HepG2 (cell line): Measurements from ENCODE around the gene CNOT8. TPM values are rescaled to one million over a fixed set of nuclear protein-coding genes. Genes with fewer than 3 reads are reported as not detected.

Experiments used
- ATAC-seq: fragments of 200-7000 bp; cut with Tn5 transposase; 3 replicates; pipeline ENCODE4 v1.9.1; 2020; ENCODE audit warnings: mild to moderate bottlenecking, moderate library complexity
- BruUV-seq: library from RNA; stranded (reverse); fragments of 400-500 nt; replicated peaks from 2 replicates; lab custom pipeline; 2021; lab: Mats Ljungman, UMichigan
- CTCF ChIA-PET: fragments of 300-600 bp; formaldehyde crosslinking; extraction: SDS; loops from one replicate; lab custom pipeline; 2021; ENCODE audit warnings: low total read pairs, inconsistent platforms, low intra/inter-chr PET ratio; lab: Yijun Ruan, JAX
- POLR2A ChIA-PET: fragments of 350-600 bp; sonication (Branson Sonifier 250); formaldehyde crosslinking; loops from one replicate; lab custom pipeline; 2020; ENCODE audit warnings: antibody characterized with exemption, inconsistent platforms; lab: Yijun Ruan, JAX
- DNase-seq: peaks from one replicate; pipeline ENCODE4 v3.0.0-alpha.2; 2015; ENCODE audit warnings: low spot score
- FAIRE-seq: peaks from 3 replicates; lab custom pipeline; 2011; peaks lifted over from hg19 to GRCh38; lab: Jason Lieb, UNC
- H2AFZ ChIP-seq: one replicate; pipeline ENCODE4 v1.6.1; 2011; ENCODE audit warnings: low read length, inconsistent platforms
- H3K27ac ChIP-seq: fragments of 300-600 bp; 3 replicates; pipeline ENCODE4 v1.8.0; 2011; ENCODE audit warnings: mixed run types, mild to moderate bottlenecking, mixed read lengths, low read length, inconsistent platforms; ENCODE audit not compliant: insufficient read depth; ENCODE audit errors: extremely low read length
- H3K27me3 ChIP-seq, 2 experiments: fragments of 200-600 bp in 1 of 2; 2 replicates in 1 of 2; 3 replicates in 1 of 2; pipeline versions ENCODE4 v1.6.0 to v1.8.0; 2011; ENCODE audit warnings: low read length in 2 of 2, mild to moderate bottlenecking in 2 of 2, moderate library complexity in 2 of 2, inconsistent platforms in 1 of 2; ENCODE audit not compliant: insufficient read depth in 2 of 2, control insufficient read depth in 1 of 2
- H3K36me3 ChIP-seq, 2 experiments: fragments of 200-600 bp in 1 of 2; replicated peaks in 1 of 2; 2 replicates in 1 of 2; 3 replicates in 1 of 2; pipeline versions ENCODE4 v1.5.1 to v1.8.0; 2011; ENCODE audit warnings: low read length in 2 of 2, inconsistent platforms in 1 of 2; ENCODE audit not compliant: insufficient read depth in 2 of 2, control insufficient read depth in 1 of 2
- H3K4me1 ChIP-seq: 2 replicates; pipeline ENCODE4 v1.5.1; 2012; ENCODE audit warnings: low read length, inconsistent platforms; ENCODE audit not compliant: insufficient read depth
- H3K4me2 ChIP-seq: 2 replicates; pipeline ENCODE4 v1.6.0; 2011; ENCODE audit warnings: low read depth, low read length, inconsistent platforms
- H3K4me3 ChIP-seq, 3 experiments: fragments of 200-600 bp in 1 of 3; sonication (generic), shearing (Covaris generic) in 1 of 3; replicated peaks in 1 of 3; 2 replicates each; pipeline ENCODE4 v1.5.1; 2011 to 2016; ENCODE audit warnings: low read length in 3 of 3, inconsistent platforms in 2 of 3, low read depth in 2 of 3, mild to moderate bottlenecking in 2 of 3, control low read depth in 1 of 3, mixed read lengths in 1 of 3; ENCODE audit not compliant: insufficient read depth in 1 of 3
- H3K79me2 ChIP-seq: one replicate; pipeline ENCODE4 v1.6.1; 2011; ENCODE audit warnings: low read length, inconsistent platforms; ENCODE audit not compliant: insufficient read depth
- H3K9ac ChIP-seq: 2 replicates; pipeline ENCODE4 v1.6.0; 2011; ENCODE audit warnings: mild to moderate bottlenecking, low read depth, low read length, inconsistent platforms; ENCODE audit not compliant: insufficient read depth
- H3K9me3 ChIP-seq: 2 replicates; pipeline ENCODE4 v1.5.1; 2012; ENCODE audit warnings: mild to moderate bottlenecking, low read length
- H4K20me1 ChIP-seq: 2 replicates; pipeline ENCODE4 v1.6.0; 2011; ENCODE audit warnings: inconsistent platforms, mild to moderate bottlenecking, low read length, moderate library complexity; ENCODE audit not compliant: insufficient read depth
- CHD2 ChIP-seq: IDR thresholded peaks from 2 replicates; pipeline ENCODE4 v1.6.1; 2011; ENCODE audit warnings: low read depth, low read length, improper control_type of control experiment
- FOXM1 ChIP-seq: sonication (generic); formaldehyde crosslinking; IDR thresholded peaks from 2 replicates; pipeline ENCODE4 v1.5.0; 2020; ENCODE audit warnings: missing genetic modification reagents
- IRF2 ChIP-seq: IDR thresholded peaks from 2 replicates; pipeline ENCODE4 v1.6.1; 2018; ENCODE audit warnings: missing genetic modification reagents, missing compliant biosample characterization
- RBM22 ChIP-seq: fragments of 200-400 bp; formaldehyde crosslinking; optimal IDR thresholded peaks from 2 replicates; pipeline ENCODE3; 2017; ENCODE audit warnings: mild to moderate bottlenecking, low read length, moderate library complexity
- ZNF7 ChIP-seq: IDR thresholded peaks from 2 replicates; pipeline ENCODE4 v1.6.1; 2016; ENCODE audit warnings: missing biosample characterization, missing genetic modification reagents
- WGBS: methylation state at CpG from one replicate; pipeline ENCODE4 v1.1.6; 2017; ENCODE audit warnings: low lambda C conversion rate; 5-methylcytosine and 5-hydroxymethylcytosine counted together
- in situ Hi-C: cut with HindIII; loops from 2 replicates; pipeline ENCODE4 v1.10.0; 2017; ENCODE audit warnings: low pct_unique_long_range_greater_than_20kb; ENCODE audit not compliant: extremely low pct_ligation_motif_present
- intact Hi-C: fragments of 100-400 bp; cut with micrococcal nuclease; formaldehyde crosslinking; loops from one replicate; pipeline ENCODE4 v1.10.0; 2022; ENCODE audit not compliant: unreplicated experiment
- polyA plus RNA-seq, 8 experiments: library from polyadenylated mRNA; depleted of rRNA in 3 of 8; stranded (reverse) in 7 of 8; unstranded in 1 of 8; fragments of >200 nt; fragmentation: Illumina TruSeq in 4 of 8; extraction: Trizol in 4 of 8; gene quantifications; 2 replicates each; pipeline versions ENCODE4 v1.2.1 to v1.2.3, GENCODE V29; 2011 to 2016; ENCODE audit warnings: low read depth in 4 of 8, missing spikeins in 1 of 8, mixed read lengths in 1 of 8; ENCODE audit not compliant: insufficient read depth in 1 of 8
- total RNA-seq, 5 experiments: library from RNA; depleted of rRNA; stranded (reverse); fragments of >200 nt; fragmentation: Illumina TruSeq; extraction: Trizol; gene quantifications; 2 replicates each; pipeline ENCODE4 v1.2.3, GENCODE V29; 2016; ENCODE audit warnings: low read depth in 1 of 5

CNOT8 gene
- total and polyA plus RNA-seq, 2 of the 13 experiments (the other 11 are each of a cell fraction or from before 2014, with no cell fraction given), result 37.1 to 74.9 TPM

DNA sequence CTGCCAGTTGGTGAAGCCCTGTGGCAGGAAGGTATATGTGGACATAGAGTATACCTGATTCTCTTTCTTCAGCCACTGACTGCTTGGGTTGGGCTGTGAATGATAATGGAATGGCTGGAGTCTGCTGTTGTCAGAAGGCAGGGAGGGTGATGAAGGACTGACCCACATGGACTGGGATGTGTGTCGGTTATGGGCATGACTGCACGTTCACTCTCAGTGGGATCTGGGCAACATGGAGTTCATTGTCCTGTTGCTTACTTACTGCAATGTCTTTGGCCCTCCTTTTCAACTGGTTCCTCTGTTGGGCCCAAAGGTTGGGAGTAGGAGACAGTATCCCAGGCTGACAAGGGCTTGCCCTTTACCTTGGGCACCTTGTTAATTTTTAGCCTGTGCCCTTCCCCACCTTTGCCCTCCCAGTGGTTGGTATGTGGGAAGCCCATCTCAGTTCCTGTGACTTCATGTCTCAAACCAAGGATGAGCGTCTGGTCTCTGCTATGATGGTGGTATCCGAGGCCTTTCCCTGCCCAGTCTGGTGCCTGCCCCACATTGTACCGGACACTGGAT is 42.7 kb upstream of the CNOT8 start:
- Histone ChIP-seq H3K27me3 (no peaks in the 10 kb centered on the region), H3K27ac (no peak overlapping the region), H3K4me3 (no peak overlapping the region), H3K4me1 (peaks cover 21% of the 10 kb centered on the region), H3K9me3 (no peaks in the 10 kb centered on the region), H2AFZ (no peak overlapping the region), H3K36me3 (peaks cover 25 to 64% of the 10 kb centered on the region in 2 experiments), H4K20me1 (peaks cover 3% of the 10 kb centered on the region), H3K9ac (no peak overlapping the region), H3K4me2 (no peak overlapping the region), H3K79me2 (no peaks in the 10 kb centered on the region)
- 93% methylated on average over 5 of the region's 5 CpGs for WGBS
- in situ Hi-C loops, result no loop called here
- CTCF ChIA-PET, result no interaction called here
- FAIRE-seq (no peak), DNase-seq (no peak), ATAC-seq (peak; percentile 33)
- intact Hi-C loops, result loop anchor here (5.0 kb wide), 1 partner anchor 42 kb away; the partner anchor contains the start of gene CNOT8
- POLR2A ChIA-PET, result no interaction called here
- peak; percentile 94 for TF ChIP-seq RBM22
- TF ChIP-seq CHD2, result no peak
- 0 out of 2 replicates have a peak, but pooled peaks have one; percentile 11 for TF ChIP-seq IRF2 (CRISPR knock-in tag)
- no peak for TF ChIP-seq ZNF7 (CRISPR knock-in tag)
- no TSS peak for BruUV-seq

DNA sequence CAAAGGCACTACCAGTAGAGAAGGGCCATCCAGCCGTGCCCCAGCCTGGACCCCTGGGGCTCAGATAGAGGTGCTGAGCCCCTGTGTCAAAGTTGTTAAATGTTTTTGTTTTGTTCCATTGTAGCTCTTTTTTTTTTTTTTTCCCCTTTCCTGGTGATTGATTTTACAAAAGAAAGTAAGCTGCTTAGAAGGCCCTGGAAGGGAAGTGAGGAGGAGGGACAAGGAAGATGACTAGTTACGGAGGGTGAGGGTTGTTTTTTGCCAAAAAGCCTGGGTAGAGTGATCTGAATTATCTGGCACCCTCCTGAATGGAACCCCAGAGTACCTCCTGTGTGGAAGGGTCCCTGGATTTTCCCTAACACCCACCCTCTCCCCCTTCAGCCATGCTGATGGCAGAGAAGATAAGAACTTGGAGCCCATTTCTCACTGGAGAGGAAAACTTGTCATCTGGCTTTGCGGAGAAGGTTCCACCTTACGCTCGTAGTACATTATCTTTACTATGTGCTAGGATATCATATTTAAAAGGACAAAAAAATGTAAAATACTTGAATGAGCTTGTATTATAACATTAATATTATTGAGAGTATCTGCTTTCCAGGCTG is 41.4 kb upstream of the CNOT8 start:
- 98% methylated on average over 5 of the region's 5 CpGs for WGBS
- H3K27me3 ChIP-seq, result no peaks in the 10 kb centered on the region
- H2AFZ ChIP-seq, result no peak overlapping the region
- H3K9me3 ChIP-seq, result no peaks in the 10 kb centered on the region
- peaks cover 23% of the 10 kb centered on the region for H3K4me1 ChIP-seq
- H3K4me3 ChIP-seq, result no peak overlapping the region
- no peak overlapping the region for H3K9ac ChIP-seq
- TF ChIP-seq FOXM1 (CRISPR knock-in tag) (no peak), RBM22 (peak; percentile 41)
- H3K4me2 ChIP-seq, result no peak overlapping the region
- ATAC-seq (no peak), DNase-seq (no peak), FAIRE-seq (no peak)
- H3K36me3 ChIP-seq, result peaks cover 21 to 62% of the 10 kb centered on the region in 2 experiments
- BruUV-seq, result no TSS peak
- in situ Hi-C loops (no loop called here), intact Hi-C loops (loop anchor here (5.0 kb wide), 1 partner anchor 40 kb away; the partner anchor contains the start of gene CNOT8)
- ChIA-PET CTCF (no interaction called here), POLR2A (interaction anchor here (1.0 kb wide), 1 partner anchor 42 kb away, joined by 3 read pairs; the partner anchor contains the start of gene CNOT8)
- peaks cover 3% of the 10 kb centered on the region for H4K20me1 ChIP-seq
- no peak overlapping the region for H3K27ac ChIP-seq
- no peaks in the 10 kb centered on the region for H3K79me2 ChIP-seq
